ENCODE measurements around the gene HIVEP3. TPM values are rescaled to one million over a fixed set of nuclear protein-coding genes. Genes with fewer than 3 reads are reported as not detected.
A peak's percentile ranks its signal among the peaks of the same experiment; 100 is the strongest.

The HIVEP3 gene
- total RNA-seq, 1 donor from 2014 or later, result 0.37 TPM

- no peaks in the 10 kb centered on the region for H3K36me3 ChIP-seq
- DNase-seq (ENCODE audit: low spot score), result peak; percentile 31
- TF ChIP-seq EZH2 (IDR thresholded peaks at IDR 0.05) (no peak), EZH2phosphoT487 (IDR thresholded peaks at IDR 0.05) (no peak), CTCF (IDR thresholded peaks at IDR 0.05) (no peak)
- no peaks in the 10 kb centered on the region for H3K79me2 ChIP-seq (ENCODE audit: low read depth)
- H3K27me3 ChIP-seq, result no peaks in the 10 kb centered on the region
- no peak overlapping the region for H3K27ac ChIP-seq
- H3F3A ChIP-seq (ENCODE audit: low read depth), result no peaks in the 10 kb centered on the region
- H2AFZ ChIP-seq (replicated peaks), result no peak overlapping the region
- H3K4me3 ChIP-seq, result no peak overlapping the region
- no peaks in the 10 kb centered on the region for H3K9me3 Mint-ChIP-seq
- no peaks in the 10 kb centered on the region for H3K4me1 ChIP-seq
- no peak overlapping the region for H3K4me2 ChIP-seq
- no peaks in the 10 kb centered on the region for H3K9me3 ChIP-seq (ENCODE audit: low read depth)
- no peak overlapping the region for H3K27ac Mint-ChIP-seq
- no peaks in the 10 kb centered on the region for H3K36me3 Mint-ChIP-seq
- peaks cover 2% of the 10 kb centered on the region for H3K27me3 Mint-ChIP-seq (ENCODE audit: insufficient read depth, low read depth)
- no peaks in the 10 kb centered on the region for H4K20me1 ChIP-seq (ENCODE audit: low read depth)
- no peak overlapping the region for H3K9ac ChIP-seq
- H3K4me3 Mint-ChIP-seq, result no peak overlapping the region
- H3K4me1 Mint-ChIP-seq, result peaks cover 3% of the 10 kb centered on the region
These were observed 310.5 kb downstream of the HIVEP3 start for GRCh38 chr1:41608211-41608610.

DNA sequence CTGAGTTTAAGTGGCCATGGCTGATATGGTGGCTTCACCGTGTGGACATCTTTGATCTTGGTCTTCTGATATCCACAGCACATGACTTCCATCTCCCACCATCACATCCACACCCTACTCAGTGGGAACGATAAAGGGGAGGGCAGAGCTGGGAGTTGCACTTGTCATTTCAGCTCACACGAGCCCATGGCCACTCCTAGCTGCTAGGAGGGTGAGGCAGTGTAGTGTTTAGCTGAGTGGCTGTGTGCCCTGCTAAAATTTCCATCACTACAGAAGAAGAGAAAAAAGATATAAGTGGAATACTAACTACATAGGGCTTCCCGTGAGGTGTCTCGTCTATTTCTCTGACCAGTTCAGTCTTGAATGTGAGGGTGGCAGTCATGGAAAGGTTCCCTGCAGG, 310.9 kb downstream of the HIVEP3 start:
- H3K79me2 ChIP-seq (ENCODE audit: low read depth), result no peaks in the 10 kb centered on the region
- H2AFZ ChIP-seq (replicated peaks), result no peak overlapping the region
- no peak for TF ChIP-seq EZH2phosphoT487 (IDR thresholded peaks at IDR 0.05)
- no peak for TF ChIP-seq EZH2 (IDR thresholded peaks at IDR 0.05)
- no peak for TF ChIP-seq CTCF (IDR thresholded peaks at IDR 0.05)
- H3K36me3 ChIP-seq, result no peaks in the 10 kb centered on the region
- H3K4me1 ChIP-seq, result no peaks in the 10 kb centered on the region
- Mint-ChIP-seq H3K4me1 (peaks cover 3% of the 10 kb centered on the region), H3K4me3 (no peak overlapping the region), H3K27ac (no peak overlapping the region), H3K36me3 (no peaks in the 10 kb centered on the region), H3K27me3 (ENCODE audit: insufficient read depth, low read depth) (peaks cover 2% of the 10 kb centered on the region), H3K9me3 (no peaks in the 10 kb centered on the region)
- no peaks in the 10 kb centered on the region for H3K9me3 ChIP-seq (ENCODE audit: low read depth)
- H3K4me2 ChIP-seq, result no peak overlapping the region
- no peak for DNase-seq (ENCODE audit: low spot score)
- H3K9ac ChIP-seq, result no peak overlapping the region
- no peaks in the 10 kb centered on the region for H3F3A ChIP-seq (ENCODE audit: low read depth)
- H3K4me3 ChIP-seq, result no peak overlapping the region
- no peaks in the 10 kb centered on the region for H3K27me3 ChIP-seq
- no peaks in the 10 kb centered on the region for H4K20me1 ChIP-seq (ENCODE audit: low read depth)
- H3K27ac ChIP-seq, result no peak overlapping the region

DNA sequence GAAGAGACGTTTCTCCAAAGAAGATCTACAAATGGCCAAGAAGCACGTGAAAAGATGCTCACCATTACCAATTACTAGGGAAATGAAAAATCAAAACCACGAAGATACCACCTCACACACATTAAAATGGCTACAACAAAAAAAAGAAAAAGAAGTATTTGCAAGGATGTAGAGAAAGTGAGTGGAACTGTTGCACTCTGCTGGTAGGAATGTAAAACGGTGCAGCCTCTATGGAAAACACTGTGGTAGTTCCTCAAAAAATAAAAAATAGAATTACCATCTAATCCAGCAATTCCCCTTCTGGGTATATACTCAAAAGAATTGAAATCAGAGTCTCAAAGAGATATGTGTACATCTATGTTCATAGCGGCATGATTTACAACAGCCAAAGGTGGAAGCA, 318.8 kb downstream of the HIVEP3 start:
- Histone ChIP-seq H3K27ac (no peak overlapping the region), H3K4me2 (no peak overlapping the region), H3K9me3 (ENCODE audit: low read depth) (no peaks in the 10 kb centered on the region), H3K36me3 (no peaks in the 10 kb centered on the region), H4K20me1 (ENCODE audit: low read depth) (no peaks in the 10 kb centered on the region), H3K27me3 (no peaks in the 10 kb centered on the region), H2AFZ (replicated peaks) (no peak overlapping the region), H3K4me3 (no peak overlapping the region), H3K79me2 (ENCODE audit: low read depth) (no peaks in the 10 kb centered on the region), H3F3A (ENCODE audit: low read depth) (no peaks in the 10 kb centered on the region), H3K9ac (no peak overlapping the region), H3K4me1 (no peaks in the 10 kb centered on the region)
- Mint-ChIP-seq H3K27me3 (ENCODE audit: insufficient read depth, low read depth) (no peaks in the 10 kb centered on the region), H3K4me3 (no peak overlapping the region), H3K36me3 (no peaks in the 10 kb centered on the region), H3K27ac (no peak overlapping the region), H3K4me1 (no peaks in the 10 kb centered on the region), H3K9me3 (peaks cover 4% of the 10 kb centered on the region)
- no peak for DNase-seq (ENCODE audit: low spot score)
- TF ChIP-seq EZH2phosphoT487 (IDR thresholded peaks at IDR 0.05) (no peak), CTCF (IDR thresholded peaks at IDR 0.05) (peak; percentile 66), EZH2 (IDR thresholded peaks at IDR 0.05) (no peak)
